HG03064 (cell line): Measurements from ENCODE around the gene HHIP.
"Not testable (repeated sequence)": the region's sequence is repeated elsewhere in the genome, so short reads cannot be mapped to it uniquely, and the experiment has no call there.

ENCODE experiments used
- ATAC-seq: cut with Tn5 transposase; IDR thresholded peaks from one replicate; pipeline ENCODE4 v1.9.1; 2021; ENCODE audit warnings: low read depth; ENCODE audit not compliant: unreplicated experiment

Gene HHIP

DNA sequence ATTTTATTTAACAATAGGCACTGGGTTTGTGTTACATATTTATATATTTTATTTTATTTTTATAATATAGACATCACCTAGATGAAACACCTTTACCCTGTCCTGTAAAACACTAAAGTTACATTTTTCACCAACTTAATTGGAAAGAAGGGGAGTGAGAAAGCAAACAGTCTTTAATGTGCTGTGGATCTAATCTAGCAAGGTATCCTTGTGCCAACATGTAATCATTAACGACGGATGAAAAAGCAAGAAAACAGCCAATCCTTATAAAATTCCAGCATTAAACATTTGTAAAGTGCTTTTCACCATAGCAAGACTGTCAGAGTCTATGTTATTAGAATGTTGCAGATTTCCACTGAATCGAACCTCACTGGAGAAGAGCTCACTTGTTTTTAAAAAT, 92.7 kb downstream of the HHIP start:
- ATAC-seq = no peak

DNA sequence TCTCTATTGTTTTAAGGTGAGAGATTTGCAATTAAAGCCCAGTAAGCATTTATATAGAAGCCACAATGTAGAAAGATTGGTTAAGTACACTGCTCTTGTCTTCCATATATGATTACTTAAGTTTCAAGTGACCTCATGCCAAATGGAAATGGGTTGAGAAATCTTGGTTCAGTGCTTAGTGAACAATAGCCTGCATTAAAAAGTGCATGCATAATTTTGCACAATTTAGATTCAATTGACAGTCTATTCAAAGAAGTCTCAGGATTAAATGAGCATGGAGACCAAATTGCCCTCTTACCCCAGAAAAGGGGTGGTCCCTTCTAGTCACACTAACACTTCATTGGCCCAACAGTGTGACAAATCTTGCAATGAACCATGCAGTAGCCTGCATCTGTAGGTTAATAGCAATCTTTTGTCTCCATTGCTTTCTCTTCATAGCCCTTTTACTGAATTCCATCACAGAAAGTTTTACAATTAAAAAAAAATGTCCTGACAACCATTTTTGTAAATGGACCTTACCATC, 93.6 kb downstream of the HHIP start:
- no peak for ATAC-seq

DNA sequence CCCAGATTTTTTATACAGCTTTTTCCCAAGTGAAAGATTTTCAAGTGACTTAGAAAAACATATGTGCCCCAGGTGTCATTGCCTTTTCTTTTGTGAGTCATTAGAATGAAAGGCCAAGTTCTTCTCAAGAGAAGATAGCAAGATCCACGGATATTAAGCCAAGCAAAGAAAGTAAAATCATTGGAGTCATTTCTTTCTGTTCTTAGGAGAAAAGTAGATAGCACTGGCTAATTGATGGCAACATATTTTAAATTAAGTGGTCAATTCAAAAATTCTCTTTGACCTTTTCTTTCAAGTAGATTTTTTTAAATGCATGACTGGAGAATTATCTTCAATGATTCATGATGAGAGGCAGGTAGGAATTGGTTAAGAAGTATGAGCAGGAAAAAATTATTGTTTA, 94.4 kb downstream of the HHIP start:
- no peak for ATAC-seq

DNA sequence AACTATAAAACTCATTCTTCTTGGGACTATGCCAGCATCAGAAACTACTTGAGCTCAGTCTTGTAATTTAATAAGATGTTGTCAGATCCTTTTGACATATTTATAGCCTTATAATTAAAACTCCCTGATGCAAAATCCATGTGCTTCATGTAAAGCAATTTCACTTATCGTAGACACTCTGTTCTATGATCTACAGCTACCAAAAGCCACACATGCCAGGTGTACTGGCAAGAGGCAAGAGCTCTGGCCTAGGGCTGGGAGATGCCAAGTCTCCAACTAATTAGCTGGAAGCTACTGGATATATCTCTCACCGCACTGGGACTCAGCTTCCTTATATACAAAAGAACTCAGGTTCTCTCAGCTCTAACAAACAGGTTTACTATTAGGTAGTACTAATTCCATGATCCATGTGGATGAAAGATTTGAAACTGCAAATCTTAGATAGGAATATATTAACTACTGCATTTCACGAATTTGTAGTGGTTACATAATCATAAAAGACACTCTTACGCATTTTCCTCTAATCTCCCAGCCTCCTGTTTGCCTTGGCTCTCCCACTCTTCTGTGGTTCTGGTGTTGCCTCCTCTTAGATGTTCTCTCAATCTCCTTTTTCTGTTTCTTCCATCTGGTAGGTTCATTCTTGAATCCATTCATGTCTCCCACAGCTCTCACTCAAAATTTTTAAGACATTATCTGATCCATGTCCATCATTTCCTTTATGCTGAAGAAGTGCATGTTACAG, 103.0 kb downstream of the HHIP start:
- no peak for ATAC-seq

DNA sequence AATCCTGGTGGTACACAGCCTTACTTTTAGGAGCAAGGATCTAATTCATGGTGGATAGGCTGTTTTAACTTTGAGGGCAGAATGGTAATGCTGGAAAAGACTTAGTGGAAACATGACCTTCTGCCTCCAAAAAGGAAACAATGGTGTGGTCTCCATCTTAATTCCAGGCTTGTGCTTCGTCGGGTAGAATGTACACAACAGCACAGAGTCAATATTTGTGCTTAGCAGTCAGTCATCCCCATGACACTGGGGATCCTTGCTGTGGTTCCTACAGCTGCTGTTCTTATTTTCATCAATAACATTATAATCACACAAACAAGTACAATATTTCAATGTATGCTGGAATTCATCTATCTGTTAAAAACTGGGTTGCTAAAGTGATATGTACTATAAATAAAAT, 104.4 kb downstream of the HHIP start:
- ATAC-seq = no peak

DNA sequence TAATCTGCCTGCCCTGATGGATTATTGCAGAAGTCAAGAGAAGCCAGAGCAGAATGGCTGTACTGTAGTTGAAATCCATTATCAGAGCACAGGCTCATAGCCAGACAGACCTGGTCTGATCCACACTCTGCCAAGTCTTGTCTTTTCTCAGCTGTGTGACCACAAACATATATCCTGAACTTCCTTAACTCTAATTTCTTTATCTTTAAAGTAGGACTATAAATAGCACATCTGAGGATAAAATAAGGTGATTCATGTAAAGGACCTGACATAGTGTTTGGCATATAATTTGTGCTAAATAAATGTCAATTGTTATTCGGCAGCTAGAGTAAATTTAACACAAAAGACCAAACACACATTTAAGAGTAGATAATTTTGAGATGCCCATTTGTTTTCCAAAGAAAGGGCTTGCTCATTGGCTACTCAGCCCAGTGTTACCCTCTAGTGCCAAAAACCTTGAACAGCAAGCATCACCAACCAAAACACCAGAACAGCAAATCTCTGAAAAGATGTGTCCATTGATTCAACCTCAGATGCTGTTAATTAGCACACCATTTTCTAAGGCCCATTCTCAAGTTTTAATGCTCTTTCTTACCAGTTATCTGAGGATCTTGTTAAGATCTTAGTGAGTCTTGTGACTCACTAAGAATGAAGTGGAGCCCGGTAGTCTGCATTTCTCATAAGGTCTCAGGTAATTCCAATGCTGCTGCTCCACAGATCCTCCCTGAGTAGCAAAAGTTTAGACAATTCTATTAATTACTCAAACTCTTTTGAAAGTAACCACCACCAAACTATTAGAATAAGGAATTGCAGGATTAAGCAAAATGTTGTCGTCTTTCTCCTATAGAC, 108.8 kb downstream of the HHIP start:
- ATAC-seq = no peak

DNA sequence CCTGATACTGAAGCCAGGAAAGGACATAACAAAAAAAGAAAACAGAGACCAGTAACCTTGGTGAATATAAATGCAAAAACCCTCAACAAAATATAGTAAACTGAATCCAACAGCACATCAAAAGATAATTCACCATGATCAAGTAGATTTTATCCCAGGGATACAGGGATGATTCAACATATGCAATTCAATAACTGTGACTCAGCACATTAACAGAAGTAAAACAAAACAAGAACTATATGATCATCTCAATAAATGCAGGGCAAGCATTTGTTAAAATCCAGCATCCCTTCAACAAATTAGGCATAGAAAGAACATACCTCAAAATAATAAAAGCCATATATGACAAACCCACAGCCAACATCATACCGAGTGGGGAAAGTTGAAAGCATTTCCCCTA, 112.0 kb downstream of the HHIP start:
- no peak for ATAC-seq

DNA sequence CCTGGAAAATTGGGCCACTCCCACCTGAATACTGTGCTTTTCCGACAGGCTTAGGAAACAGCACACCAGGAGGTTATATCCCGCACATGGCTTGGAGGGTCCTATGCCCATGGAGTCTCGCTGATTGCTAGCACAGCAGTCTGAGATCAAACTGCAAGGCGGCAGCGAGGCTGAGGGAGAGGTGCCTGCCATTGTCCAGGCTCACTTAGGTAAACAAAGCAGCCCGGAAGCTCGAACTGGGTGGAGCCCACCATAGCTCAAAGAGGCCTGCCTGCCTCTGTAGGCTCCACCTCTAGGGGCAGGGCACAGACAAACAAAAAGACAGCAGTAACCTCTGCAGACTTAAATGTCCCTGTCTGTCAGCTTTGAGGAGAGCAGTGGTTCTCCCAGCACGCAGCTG, 122.9 kb downstream of the HHIP start:
- ATAC-seq = not testable (repeated sequence)

DNA sequence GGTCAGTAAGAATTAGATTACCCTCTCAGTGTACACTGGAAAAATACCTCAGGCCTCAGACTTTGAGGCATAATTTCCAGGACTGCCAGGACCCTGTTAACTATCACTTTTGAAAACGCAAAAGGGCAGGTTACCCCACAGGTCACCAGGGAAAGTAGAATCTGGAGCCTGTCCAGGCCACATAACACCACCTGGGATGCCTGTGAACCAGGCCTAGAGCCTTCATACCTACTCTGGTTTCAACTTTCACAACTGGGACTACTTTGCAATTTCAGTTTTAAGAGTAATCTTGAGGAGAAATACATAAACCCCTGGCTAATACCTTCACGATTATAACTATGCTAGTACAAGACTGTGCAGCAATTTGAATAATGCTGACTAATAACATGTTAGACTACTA, 132.4 kb downstream of the HHIP start:
- ATAC-seq = no peak

DNA sequence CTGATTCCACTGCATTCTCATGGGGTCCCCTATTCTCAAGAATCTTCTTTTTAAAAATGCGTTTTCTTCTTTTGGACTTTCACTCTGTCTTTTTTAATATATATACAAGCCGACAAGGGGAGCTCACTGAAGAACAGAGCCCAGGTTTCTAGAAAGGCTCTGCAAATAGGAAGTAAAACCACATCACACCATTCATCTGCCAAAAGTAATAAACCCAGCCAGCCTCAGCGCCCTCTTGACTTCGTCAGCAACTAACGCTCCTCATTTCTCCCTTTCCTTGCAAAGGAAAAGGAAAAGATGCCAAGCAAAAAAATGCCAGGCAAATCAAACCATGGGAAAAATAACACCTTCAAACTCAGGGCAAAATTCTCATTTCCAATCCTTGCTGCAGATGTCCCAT, 136.4 kb downstream of the HHIP start:
- no peak for ATAC-seq

DNA sequence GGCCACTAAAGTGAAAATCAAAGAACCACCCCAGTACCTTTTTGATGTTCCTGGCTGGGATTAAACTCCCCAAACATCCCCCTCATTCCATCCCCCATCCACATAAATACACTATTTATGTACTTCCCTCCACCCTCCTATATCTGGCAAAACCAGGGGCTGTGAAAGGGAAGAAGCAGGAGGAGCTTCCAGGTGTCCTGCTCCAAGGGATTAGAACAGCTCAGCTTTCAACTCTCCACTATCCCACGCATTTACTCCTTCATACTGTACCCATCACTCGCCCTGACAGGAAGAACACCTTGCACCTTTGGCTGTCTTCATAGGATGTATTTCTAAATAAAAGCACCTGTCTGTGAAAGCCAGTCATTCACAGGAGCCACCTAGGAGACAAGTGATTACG, 140.0 kb downstream of the HHIP start:
- no peak for ATAC-seq

DNA sequence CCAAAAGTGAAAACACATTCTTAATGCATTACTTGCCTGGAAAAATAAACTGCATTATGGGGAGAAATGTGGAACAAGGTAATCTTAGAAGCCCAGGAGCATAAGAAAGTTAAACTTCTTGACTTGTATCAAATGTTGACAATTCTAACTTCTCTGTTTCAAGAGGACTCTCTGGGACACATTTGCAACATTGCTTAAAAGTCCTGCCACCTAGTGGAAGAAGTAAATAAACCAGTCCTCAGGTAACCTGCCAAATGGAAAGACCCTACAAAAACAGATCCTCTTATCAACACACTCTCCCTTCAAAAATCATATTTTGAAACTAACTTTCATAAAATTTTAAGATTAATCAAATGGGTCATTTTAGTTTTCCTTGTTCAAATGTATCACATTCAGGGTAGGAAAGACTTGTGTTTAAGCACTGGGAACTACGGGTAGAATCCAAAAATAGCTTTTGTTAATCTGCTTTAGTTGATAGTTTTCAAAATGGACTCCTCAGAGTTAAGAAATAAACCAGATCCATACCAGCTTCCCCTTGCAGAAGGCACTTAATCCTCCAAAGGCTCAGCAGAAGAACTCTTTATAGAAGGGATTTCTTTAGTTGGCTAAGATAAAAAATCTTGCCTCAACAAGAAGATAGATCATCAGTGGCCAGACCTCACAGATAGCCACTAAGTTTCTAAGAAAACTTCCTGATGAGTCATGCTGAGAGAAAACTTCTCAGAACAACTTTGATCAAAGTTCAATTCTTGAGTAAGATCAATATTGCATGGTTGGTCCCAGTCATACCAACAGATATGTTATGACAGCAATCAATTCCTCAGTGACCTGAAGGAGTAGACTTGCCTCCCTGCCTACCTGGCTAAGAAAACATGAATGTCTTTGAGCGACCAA, 141.7 kb downstream of the HHIP start:
- ATAC-seq = no peak

DNA sequence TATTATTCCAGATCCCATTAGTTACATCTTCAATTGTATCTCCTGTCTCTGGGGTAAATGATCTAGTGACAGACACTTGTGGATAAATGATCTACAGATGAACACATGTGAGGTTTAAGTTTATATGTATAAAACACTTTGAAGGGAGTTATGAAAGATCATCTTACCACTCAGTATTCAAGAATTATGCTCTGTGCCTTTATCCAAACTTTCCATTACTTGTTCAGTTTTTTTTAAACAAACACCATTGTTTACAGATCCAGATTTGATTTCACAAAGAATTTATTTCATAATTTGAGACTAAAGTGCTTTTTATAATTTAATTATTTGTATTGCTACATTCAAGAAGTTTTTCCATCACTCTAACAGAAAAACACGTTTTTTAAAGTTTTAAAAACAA, 142.5 kb downstream of the HHIP start:
- no peak for ATAC-seq

DNA sequence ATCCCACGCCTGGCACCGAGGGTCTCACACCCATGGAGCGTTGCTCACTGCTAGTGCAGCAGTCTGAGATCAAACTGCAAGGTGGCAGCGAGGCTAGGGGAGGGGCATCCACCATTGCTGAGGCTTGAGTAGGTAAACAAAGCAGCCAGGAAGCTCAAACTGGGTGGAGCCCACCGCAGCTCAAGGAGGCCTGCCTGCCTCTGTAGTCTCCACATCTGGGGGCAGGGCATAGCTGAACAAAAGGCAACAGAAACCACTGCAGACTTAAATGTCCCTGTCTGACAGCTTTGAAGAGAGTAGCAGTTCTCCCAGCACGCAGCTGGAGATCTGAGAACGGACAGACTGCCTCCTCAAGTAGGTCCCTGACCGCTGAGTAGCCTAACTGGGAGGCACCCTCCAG, 146.0 kb downstream of the HHIP start:
- ATAC-seq = not testable (repeated sequence)
